ENCODE data around the gene NAGPA.
"Not testable (repeated sequence)": the region's sequence is repeated elsewhere in the genome, so short reads cannot be mapped to it uniquely, and the experiment has no call there.

Gene NAGPA

GRCh38 chr16:5062051-5062450 lies 28.3 kb upstream of the NAGPA start:
- DNase-seq (ENCODE audit: low read depth in 2 of 2): no peak

- DNase-seq (ENCODE audit: low read depth in 2 of 2): no peak
These were observed 26.4 kb upstream of the NAGPA start for GRCh38 chr16:5060073-5060641.

- DNase-seq (ENCODE audit: low read depth in 2 of 2): no peak
These were observed 25.8 kb upstream of the NAGPA start for GRCh38 chr16:5059386-5060072.

- no peak for DNase-seq (ENCODE audit: low read depth in 2 of 2)
These were observed 24.7 kb upstream of the NAGPA start for GRCh38 chr16:5058476-5058875.

- no peak for DNase-seq (ENCODE audit: low read depth in 2 of 2)
These were observed 22.6 kb upstream of the NAGPA start for GRCh38 chr16:5056352-5056751.

GRCh38 chr16:5054876-5055865 lies 21.4 kb upstream of the NAGPA start:
- no peak for DNase-seq (ENCODE audit: low read depth in 2 of 2)

- DNase-seq (ENCODE audit: low read depth in 2 of 2): no peak
These were observed 13.2 kb upstream of the NAGPA start for GRCh38 chr16:5046914-5047313.

GRCh38 chr16:5045499-5046115 lies 11.9 kb upstream of the NAGPA start:
- no peak for DNase-seq (ENCODE audit: low read depth in 2 of 2)

GRCh38 chr16:5044581-5044980 lies 10.8 kb upstream of the NAGPA start:
- DNase-seq (ENCODE audit: low read depth in 2 of 2): not testable (repeated sequence)

- DNase-seq (ENCODE audit: low read depth in 2 of 2): no peak
These were observed 10.3 kb upstream of the NAGPA start for GRCh38 chr16:5044011-5044540.

- no peak for DNase-seq (ENCODE audit: low read depth in 2 of 2)
These were observed 8.9 kb upstream of the NAGPA start for GRCh38 chr16:5042574-5043171.

GRCh38 chr16:5041600-5042133 lies 7.9 kb upstream of the NAGPA start:
- peak; percentile 9 to 13 for DNase-seq (ENCODE audit: low read depth in 2 of 2)

- DNase-seq (ENCODE audit: low read depth in 2 of 2): no peak
These were observed 6.7 kb upstream of the NAGPA start for GRCh38 chr16:5040451-5040850.

GRCh38 chr16:5036228-5037156 lies 2.8 kb upstream of the NAGPA start:
- DNase-seq (ENCODE audit: low read depth in 2 of 2): no peak

- no peak for DNase-seq (ENCODE audit: low read depth in 2 of 2)
These were observed 2.1 kb upstream of the NAGPA start for GRCh38 chr16:5035909-5036227.

GRCh38 chr16:5034167-5034523 lies 410 bp upstream of the NAGPA start:
- no peak for DNase-seq (ENCODE audit: low read depth in 2 of 2)

GRCh38 chr16:5032748-5033167 lies 977 bp downstream of the NAGPA start:
- no peak for DNase-seq (ENCODE audit: low read depth in 2 of 2)

- no peak for DNase-seq (ENCODE audit: low read depth in 2 of 2)
These were observed 2.1 kb downstream of the NAGPA start for GRCh38 chr16:5031601-5032000.

GRCh38 chr16:5030251-5030870 lies 3.4 kb downstream of the NAGPA start:
- no peak for DNase-seq (ENCODE audit: low read depth in 2 of 2)

GRCh38 chr16:5028950-5029475 lies 4.7 kb downstream of the NAGPA start:
- DNase-seq (ENCODE audit: low read depth in 2 of 2): no peak

Data from fibroblast of skin of left quadriceps (primary cell).